Ishikawa (cell line): ENCODE measurements around the gene IPCEF1.

Experiments used
- CEBPB ChIP-seq: IDR thresholded peaks from 2 replicates; pipeline ENCODE4 v1.6.1; 2012
- CREB1 ChIP-seq: IDR thresholded peaks from 2 replicates; pipeline ENCODE4 v1.6.1; 2012; ENCODE audit warnings: low read depth
- EGR1 ChIP-seq: IDR thresholded peaks from 2 replicates; pipeline ENCODE4 v1.6.1; 2012
- EP300 ChIP-seq: IDR thresholded peaks from 2 replicates; pipeline ENCODE4 v1.6.1; 2012; ENCODE audit warnings: borderline replicate concordance
- FOXM1 ChIP-seq: IDR thresholded peaks from 2 replicates; pipeline ENCODE4 v1.6.1; 2012; ENCODE audit warnings: low read depth, borderline replicate concordance
- NFIC ChIP-seq: IDR thresholded peaks from 2 replicates; pipeline ENCODE4 v1.6.1; 2012
- RAD21 ChIP-seq: IDR thresholded peaks from 2 replicates; pipeline ENCODE4 v1.6.1; 2012; ENCODE audit warnings: low read depth
- TAF1 ChIP-seq: IDR thresholded peaks from 2 replicates; pipeline ENCODE4 v1.6.1; 2012; ENCODE audit warnings: low read depth, mild to moderate bottlenecking
- TCF12 ChIP-seq: IDR thresholded peaks from 2 replicates; pipeline ENCODE4 v1.6.1; 2012; ENCODE audit warnings: low read depth
- TEAD4 ChIP-seq: IDR thresholded peaks from 2 replicates; pipeline ENCODE4 v1.6.1; 2012
- YY1 ChIP-seq: IDR thresholded peaks from 2 replicates; pipeline ENCODE4 v1.6.1; 2012; ENCODE audit warnings: low read depth
- ZBTB7A ChIP-seq: IDR thresholded peaks from 2 replicates; pipeline ENCODE4 v1.6.1; 2012; ENCODE audit warnings: low read depth
- TF ChIP-seq, protein P1 (sequence below): IDR thresholded peaks from 2 replicates; pipeline ENCODE4 v1.6.1; 2012
- TF ChIP-seq, protein P2 (sequence below): IDR thresholded peaks from 2 replicates; pipeline ENCODE4 v1.6.1; 2012; ENCODE audit warnings: low read depth, mild to moderate bottlenecking
- TF ChIP-seq, protein P3 (sequence below): IDR thresholded peaks from 2 replicates; pipeline ENCODE4 v1.6.1; 2012

IPCEF1 gene

DNA sequence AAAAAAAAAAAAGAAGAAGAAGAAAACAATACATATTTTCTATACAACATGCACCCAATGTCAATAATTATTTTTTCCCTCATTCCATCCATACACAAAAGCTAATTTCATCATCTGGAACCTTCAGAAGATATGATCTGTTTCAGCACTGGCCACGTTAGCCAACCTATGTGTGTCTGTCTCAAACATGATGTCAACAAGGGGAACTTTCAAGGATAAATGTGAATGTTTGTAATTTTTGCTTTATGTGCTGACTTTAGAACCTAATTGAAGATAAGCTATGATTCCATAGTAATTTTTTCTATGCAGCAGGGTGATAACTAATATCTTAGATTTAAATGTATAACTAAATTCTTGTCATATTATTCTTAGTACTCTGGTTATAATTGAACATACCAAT, 37.9 kb downstream of the IPCEF1 start:
- no peak for TF ChIP-seq TCF12
- TF ChIP-seq NFIC = no peak
- no peak for TF ChIP-seq ZBTB7A
- TF ChIP-seq, protein P1, sequence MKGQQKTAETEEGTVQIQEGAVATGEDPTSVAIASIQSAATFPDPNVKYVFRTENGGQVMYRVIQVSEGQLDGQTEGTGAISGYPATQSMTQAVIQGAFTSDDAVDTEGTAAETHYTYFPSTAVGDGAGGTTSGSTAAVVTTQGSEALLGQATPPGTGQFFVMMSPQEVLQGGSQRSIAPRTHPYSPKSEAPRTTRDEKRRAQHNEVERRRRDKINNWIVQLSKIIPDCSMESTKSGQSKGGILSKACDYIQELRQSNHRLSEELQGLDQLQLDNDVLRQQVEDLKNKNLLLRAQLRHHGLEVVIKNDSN = no peak
- no peak for TF ChIP-seq RAD21
- no peak for TF ChIP-seq TAF1
- TF ChIP-seq, protein P2, sequence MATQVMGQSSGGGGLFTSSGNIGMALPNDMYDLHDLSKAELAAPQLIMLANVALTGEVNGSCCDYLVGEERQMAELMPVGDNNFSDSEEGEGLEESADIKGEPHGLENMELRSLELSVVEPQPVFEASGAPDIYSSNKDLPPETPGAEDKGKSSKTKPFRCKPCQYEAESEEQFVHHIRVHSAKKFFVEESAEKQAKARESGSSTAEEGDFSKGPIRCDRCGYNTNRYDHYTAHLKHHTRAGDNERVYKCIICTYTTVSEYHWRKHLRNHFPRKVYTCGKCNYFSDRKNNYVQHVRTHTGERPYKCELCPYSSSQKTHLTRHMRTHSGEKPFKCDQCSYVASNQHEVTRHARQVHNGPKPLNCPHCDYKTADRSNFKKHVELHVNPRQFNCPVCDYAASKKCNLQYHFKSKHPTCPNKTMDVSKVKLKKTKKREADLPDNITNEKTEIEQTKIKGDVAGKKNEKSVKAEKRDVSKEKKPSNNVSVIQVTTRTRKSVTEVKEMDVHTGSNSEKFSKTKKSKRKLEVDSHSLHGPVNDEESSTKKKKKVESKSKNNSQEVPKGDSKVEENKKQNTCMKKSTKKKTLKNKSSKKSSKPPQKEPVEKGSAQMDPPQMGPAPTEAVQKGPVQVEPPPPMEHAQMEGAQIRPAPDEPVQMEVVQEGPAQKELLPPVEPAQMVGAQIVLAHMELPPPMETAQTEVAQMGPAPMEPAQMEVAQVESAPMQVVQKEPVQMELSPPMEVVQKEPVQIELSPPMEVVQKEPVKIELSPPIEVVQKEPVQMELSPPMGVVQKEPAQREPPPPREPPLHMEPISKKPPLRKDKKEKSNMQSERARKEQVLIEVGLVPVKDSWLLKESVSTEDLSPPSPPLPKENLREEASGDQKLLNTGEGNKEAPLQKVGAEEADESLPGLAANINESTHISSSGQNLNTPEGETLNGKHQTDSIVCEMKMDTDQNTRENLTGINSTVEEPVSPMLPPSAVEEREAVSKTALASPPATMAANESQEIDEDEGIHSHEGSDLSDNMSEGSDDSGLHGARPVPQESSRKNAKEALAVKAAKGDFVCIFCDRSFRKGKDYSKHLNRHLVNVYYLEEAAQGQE = no peak
- TF ChIP-seq TEAD4 = no peak
- no peak for TF ChIP-seq YY1
- TF ChIP-seq CREB1 = no peak
- TF ChIP-seq FOXM1 = no peak
- TF ChIP-seq CEBPB = no peak

DNA sequence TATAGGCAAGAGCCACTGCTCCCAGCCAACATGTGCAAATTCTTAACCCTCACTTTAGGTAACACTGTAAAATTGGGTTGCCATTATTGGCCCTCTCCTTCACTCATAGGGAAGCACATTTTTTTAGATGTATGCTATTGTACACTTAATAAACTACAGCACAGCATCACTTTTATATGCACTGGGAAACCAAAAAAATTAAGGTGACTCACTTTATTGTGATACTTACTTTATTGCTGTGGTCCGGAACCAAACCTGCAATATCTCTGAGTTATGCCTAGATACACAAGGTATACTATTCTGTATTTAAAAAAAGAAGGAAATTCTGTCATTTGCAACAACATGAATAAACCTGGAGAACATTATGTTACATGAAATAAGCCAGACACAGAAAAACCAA, 40.5 kb downstream of the IPCEF1 start:
- no peak for TF ChIP-seq EP300
- no peak for TF ChIP-seq TAF1
- no peak for TF ChIP-seq FOXM1
- TF ChIP-seq EGR1 = no peak
- TF ChIP-seq, protein P2 = no peak
- no peak for TF ChIP-seq NFIC
- no peak for TF ChIP-seq TCF12

DNA sequence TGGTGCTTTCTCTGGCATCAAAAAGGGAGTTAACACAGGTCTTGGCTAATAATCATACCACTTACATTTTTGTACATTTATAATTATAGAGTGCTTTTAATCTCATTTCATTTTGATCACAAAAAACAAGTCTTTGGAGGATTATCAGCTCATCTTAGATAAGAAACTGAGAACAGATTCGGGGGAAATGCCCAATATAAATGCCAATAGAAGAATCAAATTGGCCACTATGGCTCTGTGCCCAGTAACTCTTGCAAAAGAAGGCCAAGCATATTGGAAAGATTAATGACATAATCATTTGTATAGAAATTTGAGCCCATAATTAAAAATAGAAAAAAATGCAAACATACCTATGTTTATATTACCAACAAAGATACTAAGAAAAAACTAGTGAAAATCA, 42.5 kb downstream of the IPCEF1 start:
- TF ChIP-seq FOXM1 (no peak), TAF1 (no peak), CREB1 (no peak), EP300 (no peak)

DNA sequence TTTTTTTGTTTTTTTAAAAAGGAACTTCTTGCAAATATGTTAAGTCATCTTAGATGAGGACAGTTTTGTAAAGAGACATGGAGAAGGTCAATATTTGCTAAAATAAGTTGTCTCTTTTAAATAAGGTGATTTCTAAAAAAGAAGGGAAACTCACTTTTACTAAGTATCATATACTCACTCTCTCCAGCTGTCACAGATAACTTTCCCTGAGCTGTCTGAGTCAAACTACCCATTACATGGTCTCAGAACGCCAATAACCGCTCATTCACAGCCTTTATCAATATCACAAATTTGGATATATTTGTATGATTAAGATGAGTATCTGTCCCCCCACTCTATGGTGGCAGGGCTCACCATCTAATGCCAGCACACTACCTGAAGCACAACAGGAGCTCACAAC, 47.6 kb downstream of the IPCEF1 start:
- TF ChIP-seq NFIC (no peak), TEAD4 (no peak), RAD21 (no peak), EGR1 (no peak), ZBTB7A (no peak), CEBPB (no peak)
- TF ChIP-seq, protein P1 = no peak

DNA sequence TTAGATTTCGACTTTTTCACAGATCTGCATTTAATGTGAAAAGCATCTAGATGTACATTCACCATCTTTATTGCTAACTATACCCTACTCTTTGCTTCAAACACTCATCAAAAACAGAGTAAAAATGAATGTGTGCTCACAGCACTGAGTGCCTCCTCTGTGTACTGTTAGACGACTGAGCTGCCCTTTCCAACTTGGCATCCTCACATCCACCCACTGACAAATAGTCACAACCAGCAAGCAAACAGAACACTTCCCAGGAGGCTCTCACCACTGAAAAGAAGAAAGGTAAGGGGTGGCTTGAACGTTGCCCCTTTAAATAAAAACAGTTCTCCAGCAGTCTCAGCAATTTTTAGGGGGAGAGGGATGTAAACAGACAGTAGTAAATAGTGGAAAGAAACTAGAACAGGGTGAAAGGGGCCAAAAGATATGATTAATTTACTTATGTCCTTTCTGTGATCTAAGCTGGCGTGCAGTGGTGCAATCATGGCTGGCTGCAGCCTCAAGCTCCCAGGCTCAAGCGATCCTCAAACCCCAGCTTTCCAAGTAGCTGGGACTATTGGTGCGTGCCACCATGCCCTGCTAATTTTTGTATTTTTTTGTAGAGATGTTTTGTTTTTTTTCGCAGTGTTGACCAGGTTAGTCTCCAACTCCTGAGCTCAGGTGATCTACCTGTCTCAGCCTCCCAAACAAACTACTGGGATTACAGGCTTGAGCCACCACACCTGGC, 48.7 kb downstream of the IPCEF1 start:
- TF ChIP-seq, protein P3, sequence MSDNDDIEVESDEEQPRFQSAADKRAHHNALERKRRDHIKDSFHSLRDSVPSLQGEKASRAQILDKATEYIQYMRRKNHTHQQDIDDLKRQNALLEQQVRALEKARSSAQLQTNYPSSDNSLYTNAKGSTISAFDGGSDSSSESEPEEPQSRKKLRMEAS = no peak
- no peak for TF ChIP-seq ZBTB7A
- TF ChIP-seq, protein P1 = no peak
- TF ChIP-seq FOXM1 = no peak
- no peak for TF ChIP-seq EP300
- TF ChIP-seq TEAD4 = no peak
- TF ChIP-seq CREB1 = no peak
- TF ChIP-seq TCF12 = no peak
- no peak for TF ChIP-seq CEBPB
- TF ChIP-seq EGR1 = no peak
- TF ChIP-seq, protein P2 = no peak
- no peak for TF ChIP-seq TAF1
- no peak for TF ChIP-seq RAD21
- no peak for TF ChIP-seq NFIC
- no peak for TF ChIP-seq YY1
